ENCODE data around the gene PTPRE.

PTPRE gene

GRCh38 chr10:127880557-127880956 lies 26.3 kb upstream of the PTPRE start (continued):
- TF ChIP-seq TSHZ2 (CRISPR knock-in tag; IDR thresholded peaks at IDR 0.05) (no peak), ESRRG (CRISPR knock-in tag; IDR thresholded peaks at IDR 0.05) (no peak), PATZ1 (CRISPR knock-in tag; IDR thresholded peaks at IDR 0.05; ENCODE audit: borderline replicate concordance) (no peak), ARNTL (CRISPR knock-in tag; IDR thresholded peaks at IDR 0.05; ENCODE audit: borderline replicate concordance, low read depth) (no peak), ISL1 (CRISPR knock-in tag; IDR thresholded peaks at IDR 0.05) (no peak), TCF4 (CRISPR knock-in tag; IDR thresholded peaks at IDR 0.05; ENCODE audit: borderline replicate concordance) (no peak)

GRCh38 chr10:127881262-127881661 lies 25.6 kb upstream of the PTPRE start:
- no peak for ATAC-seq
- TF ChIP-seq BACH2 (CRISPR knock-in tag; IDR thresholded peaks at IDR 0.05; ENCODE audit: borderline replicate concordance) (no peak), TCF4 (CRISPR knock-in tag; IDR thresholded peaks at IDR 0.05; ENCODE audit: borderline replicate concordance) (no peak), ZFP3 (CRISPR knock-in tag; IDR thresholded peaks at IDR 0.05) (no peak), GLIS3 (CRISPR knock-in tag; IDR thresholded peaks at IDR 0.05) (no peak), OSR1 (CRISPR knock-in tag; IDR thresholded peaks at IDR 0.05) (no peak), PPARA (CRISPR knock-in tag; IDR thresholded peaks at IDR 0.05; ENCODE audit: borderline replicate concordance) (no peak), RARB (CRISPR knock-in tag; IDR thresholded peaks at IDR 0.05) (no peak), ZNF8 (CRISPR knock-in tag; IDR thresholded peaks at IDR 0.05) (no peak), ZFP30 (CRISPR knock-in tag; IDR thresholded peaks at IDR 0.05) (no peak), ISL1 (CRISPR knock-in tag; IDR thresholded peaks at IDR 0.05) (no peak)

- no peak for TF ChIP-seq ISL1 (CRISPR knock-in tag; IDR thresholded peaks at IDR 0.05)
- no peak for TF ChIP-seq PATZ1 (CRISPR knock-in tag; IDR thresholded peaks at IDR 0.05; ENCODE audit: borderline replicate concordance)
- no peak for TF ChIP-seq ZNF8 (CRISPR knock-in tag; IDR thresholded peaks at IDR 0.05)
- TF ChIP-seq CREB5 (CRISPR knock-in tag; IDR thresholded peaks at IDR 0.05; ENCODE audit: low read depth), result no peak
- no peak for TF ChIP-seq GLIS3 (CRISPR knock-in tag; IDR thresholded peaks at IDR 0.05)
- no peak for TF ChIP-seq ZNF565 (CRISPR knock-in tag; conservative IDR thresholded peaks at IDR 0.05; ENCODE audit: low read depth)
- TF ChIP-seq POU6F1 (CRISPR knock-in tag; IDR thresholded peaks at IDR 0.05; ENCODE audit: borderline replicate concordance, low read depth), result no peak
- TF ChIP-seq PPARA (CRISPR knock-in tag; IDR thresholded peaks at IDR 0.05; ENCODE audit: borderline replicate concordance), result no peak
- TF ChIP-seq TSHZ2 (CRISPR knock-in tag; IDR thresholded peaks at IDR 0.05), result no peak
- TF ChIP-seq ZFP3 (CRISPR knock-in tag; IDR thresholded peaks at IDR 0.05), result no peak
- no peak for TF ChIP-seq SNAI2 (CRISPR knock-in tag; IDR thresholded peaks at IDR 0.05)
- TF ChIP-seq TCF4 (CRISPR knock-in tag; IDR thresholded peaks at IDR 0.05; ENCODE audit: borderline replicate concordance), result no peak
- TF ChIP-seq OSR1 (CRISPR knock-in tag; IDR thresholded peaks at IDR 0.05), result no peak
- TF ChIP-seq CSDC2 (CRISPR knock-in tag; IDR thresholded peaks at IDR 0.05), result no peak
- TF ChIP-seq RARB (CRISPR knock-in tag; IDR thresholded peaks at IDR 0.05), result no peak
- TF ChIP-seq ZNF70 (CRISPR knock-in tag; IDR thresholded peaks at IDR 0.05), result no peak
- no peak for ATAC-seq
These were observed 24.5 kb upstream of the PTPRE start for GRCh38 chr10:127882391-127882790.

All from SK-N-SH treated with all-trans-retinoic acid at 6 μM for 48 hours (cell line).